HG03135 (cell line): ENCODE results near the gene C2orf15.
"Not testable (repeated sequence)": the region's sequence is repeated elsewhere in the genome, so short reads cannot be mapped to it uniquely, and the experiment has no call there.

Experiments
- ATAC-seq: cut with Tn5 transposase; IDR thresholded peaks from one replicate; pipeline ENCODE4 v1.9.1; 2021; ENCODE audit warnings: mild to moderate bottlenecking, moderate library complexity; ENCODE audit not compliant: unreplicated experiment

Gene C2orf15

DNA sequence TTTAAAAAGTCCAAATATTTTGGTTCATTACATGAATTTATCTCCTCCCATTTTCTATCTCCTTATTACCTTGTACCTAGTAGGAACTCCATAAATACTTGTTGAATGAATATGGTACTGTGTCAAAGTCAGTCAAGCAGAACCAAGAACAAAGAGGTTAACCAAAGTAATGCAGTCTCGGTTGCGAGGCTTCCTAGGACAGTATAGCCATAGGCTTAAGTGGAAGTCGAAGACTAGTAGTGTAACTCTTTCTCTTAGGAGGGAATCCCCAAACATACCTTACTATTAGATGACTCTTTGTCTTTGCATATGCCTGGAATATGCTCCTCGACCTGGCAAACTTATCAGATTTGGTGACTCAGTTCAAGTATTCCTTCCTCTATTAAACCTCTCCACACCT is 18.1 kb downstream of the C2orf15 start:
- ATAC-seq, result no peak

DNA sequence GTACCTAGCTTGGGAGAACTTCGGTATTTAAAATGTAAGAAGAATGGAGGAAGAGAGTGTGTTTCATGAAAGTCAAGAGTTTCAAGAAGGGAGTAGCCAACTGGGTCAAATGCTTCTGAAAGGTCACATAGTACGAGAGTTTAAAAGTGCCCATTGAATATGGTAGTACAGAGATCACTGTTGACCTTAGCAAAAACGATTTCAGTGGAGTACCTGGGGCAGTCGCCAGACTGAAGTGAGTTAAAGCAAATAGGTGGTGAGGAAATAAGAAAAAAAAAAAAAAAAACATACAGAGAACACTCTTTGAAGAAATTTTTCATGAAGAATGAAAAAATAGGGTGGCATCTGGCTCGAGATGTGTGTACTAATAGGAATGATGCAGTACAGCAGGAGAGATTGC is 24.7 kb downstream of the C2orf15 start:
- no peak for ATAC-seq

DNA sequence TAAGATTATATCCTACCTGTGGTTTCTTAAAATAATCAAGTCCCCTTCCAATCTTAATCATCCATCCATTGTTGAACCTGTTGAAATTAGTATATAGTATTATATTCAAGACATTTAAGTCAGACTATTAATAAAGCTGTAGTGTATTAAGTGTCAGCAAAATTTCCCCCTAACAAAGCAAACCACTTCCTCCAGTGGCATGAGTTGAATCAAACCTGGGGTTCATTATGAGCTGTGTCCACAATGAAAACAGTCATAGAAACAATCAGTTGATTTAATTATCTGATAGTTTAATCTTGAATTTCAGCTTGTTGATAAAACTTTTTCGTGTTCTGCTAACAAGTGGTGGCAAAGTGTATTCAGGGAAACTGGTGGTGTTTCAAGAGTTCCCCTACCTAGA is 28.0 kb downstream of the C2orf15 start:
- no peak for ATAC-seq

DNA sequence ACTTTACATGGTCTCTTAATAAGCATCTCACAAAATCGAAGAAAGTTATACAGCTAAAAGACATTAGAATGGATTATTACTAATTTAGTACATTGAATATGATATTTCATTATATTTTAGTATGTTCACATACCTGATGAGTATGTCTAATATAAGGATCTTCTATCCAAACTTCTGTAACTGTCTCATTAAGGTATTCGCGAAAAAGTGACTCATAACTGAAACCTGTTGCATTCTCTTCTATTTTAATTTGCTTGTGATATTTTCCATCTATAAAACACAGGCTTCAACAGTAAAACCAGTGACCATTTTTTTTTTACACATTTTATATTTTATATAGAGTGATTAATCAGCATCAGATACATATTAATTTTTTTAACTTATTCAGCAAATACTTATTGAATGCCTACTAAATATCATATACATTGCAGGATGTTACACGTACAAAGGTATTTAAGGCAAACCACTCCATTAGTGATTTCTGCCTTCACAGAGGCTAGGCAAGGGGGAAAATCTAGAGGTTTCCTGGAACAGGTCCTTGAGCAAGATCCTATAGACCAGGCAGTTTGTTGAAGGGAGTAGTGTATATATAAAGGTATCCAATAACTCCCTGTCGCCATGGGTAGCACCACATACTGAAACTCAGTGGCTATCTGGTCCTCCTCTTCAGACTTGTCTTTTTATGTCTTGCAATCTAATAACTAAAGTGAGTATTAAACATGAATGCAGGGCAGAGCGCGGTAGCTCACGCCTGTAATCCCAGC is 30.1 kb downstream of the C2orf15 start:
- ATAC-seq, result no peak

DNA sequence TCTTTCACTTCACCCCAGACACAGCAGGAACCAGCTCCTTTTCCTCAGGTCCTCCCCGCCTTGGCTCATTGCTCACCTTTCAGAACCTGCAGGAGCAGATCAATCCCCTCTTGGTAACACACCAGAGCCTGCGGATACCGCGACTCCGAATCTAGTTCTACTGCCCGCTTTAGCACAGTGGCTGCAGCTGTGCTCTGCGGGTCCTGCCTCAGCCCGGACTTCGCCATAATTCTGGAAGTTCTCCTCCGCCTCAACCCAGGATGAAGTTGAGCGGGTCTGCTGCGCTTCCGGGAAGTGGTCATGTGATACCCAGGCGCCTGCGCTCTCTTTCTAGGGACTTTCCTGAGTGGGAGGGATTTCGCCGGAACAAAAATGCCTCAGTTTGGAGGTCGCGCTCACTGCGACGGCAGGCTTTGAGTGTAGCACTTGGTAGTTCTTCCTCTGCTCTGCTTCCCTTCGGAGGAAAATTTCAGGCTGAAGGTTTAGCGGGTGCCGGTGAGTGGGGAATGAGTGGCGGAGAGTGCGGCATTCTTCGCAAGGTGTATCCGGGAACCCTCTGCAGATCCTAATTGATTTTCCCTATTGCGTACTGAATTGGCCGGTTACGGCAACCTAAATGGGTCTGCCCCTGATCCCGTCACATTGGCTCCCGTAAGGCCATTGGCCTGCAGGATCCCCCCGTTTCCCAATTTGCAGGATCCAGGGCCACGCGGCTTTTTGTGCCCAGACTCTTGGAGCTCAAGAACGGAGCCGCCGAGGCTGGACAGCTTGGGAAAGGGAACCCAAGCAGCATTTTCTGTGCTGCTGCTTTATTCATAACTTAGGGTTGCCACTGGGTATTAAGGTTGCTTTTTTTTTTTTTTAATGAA is 39.5 kb downstream of the C2orf15 start, which contains the start of the genes MITD1 and MRPL30:
Gene MITD1, minus strand, starts transcription at position 304 of the 869 bp plus-strand sequence. Its CDS starts 77 bp downstream, at position 227.
Gene MRPL30, plus strand, starts transcription at position 430 of the 869 bp plus-strand sequence. CDS start 5,020 bp downstream, outside the sequence.
- peak; percentile 89 for ATAC-seq

DNA sequence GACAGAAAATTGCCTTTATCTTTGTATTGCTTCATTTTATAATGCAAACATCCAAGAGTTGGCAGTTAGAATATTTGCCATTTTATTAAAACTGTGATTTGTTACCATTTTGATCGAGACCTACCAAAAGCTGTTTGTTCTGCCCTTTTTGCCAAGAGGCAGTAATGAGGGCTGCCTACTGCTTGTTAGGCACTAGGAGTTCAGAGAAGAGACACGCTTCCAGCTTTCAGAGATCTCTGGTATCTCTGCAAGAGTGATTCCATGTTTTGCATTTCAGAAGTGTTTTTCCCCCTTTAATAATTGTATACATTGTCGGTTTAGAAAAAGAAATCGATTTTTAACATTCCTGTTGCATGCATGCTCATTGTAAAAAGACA is 40.1 kb downstream of the C2orf15 start:
- no peak for ATAC-seq

DNA sequence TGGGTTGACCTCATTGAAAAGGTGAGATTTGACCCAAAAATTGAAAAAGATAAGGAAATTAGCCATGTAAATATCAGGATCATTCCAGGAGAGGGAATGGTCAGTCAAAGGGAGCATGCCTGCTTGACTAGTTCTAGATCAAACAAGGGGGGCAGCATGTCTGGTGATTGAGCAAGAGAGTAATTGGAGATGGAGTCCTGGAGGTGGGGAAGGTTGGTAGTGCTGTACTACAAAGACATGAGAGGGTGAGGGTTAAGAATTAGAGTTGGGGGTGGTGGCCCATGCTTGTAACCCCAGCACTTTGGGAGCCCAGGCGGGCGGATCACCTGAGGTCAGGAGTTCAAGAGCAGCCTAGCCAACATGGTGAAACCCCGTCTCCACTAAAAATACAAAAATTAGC is 41.5 kb downstream of the C2orf15 start:
- ATAC-seq, result no peak

DNA sequence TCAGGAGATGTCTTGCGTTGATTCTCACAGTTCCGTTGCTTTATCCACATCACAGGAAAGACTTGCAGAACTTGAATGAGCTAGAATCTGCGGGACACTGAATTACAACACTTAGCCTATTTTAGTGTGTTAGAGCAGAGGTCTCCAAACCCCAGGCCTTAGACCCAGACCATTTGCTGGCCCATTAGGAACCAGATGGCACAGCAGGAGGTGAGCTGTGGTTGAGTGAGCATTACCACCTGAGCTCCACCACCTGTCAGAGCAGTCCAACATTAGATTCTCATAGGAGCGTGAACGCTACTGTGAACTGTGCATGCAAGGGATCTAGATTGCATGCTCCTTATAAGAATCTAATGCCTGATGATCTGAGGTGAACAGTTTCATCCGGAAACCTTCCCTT is 43.3 kb downstream of the C2orf15 start:
- no peak for ATAC-seq

DNA sequence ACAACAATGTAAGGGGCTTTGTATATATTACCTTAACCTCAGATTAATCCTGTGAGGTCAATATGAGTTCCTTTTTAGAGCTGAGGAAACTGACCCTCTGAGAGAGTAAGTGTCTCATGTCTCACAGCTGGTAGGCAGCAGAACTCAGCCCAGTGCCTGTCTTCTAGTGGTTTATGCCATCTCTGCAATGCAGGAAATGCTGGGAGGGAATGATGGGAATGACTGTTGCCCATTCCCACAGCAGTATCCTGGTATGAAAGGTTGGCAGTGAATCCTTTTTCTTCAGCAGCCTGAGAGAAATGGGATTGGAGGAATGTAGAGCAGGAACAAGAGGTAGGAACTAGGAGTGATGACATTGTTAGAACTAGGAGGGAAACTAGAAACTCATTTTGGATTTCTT is 45.5 kb downstream of the C2orf15 start:
- no peak for ATAC-seq

DNA sequence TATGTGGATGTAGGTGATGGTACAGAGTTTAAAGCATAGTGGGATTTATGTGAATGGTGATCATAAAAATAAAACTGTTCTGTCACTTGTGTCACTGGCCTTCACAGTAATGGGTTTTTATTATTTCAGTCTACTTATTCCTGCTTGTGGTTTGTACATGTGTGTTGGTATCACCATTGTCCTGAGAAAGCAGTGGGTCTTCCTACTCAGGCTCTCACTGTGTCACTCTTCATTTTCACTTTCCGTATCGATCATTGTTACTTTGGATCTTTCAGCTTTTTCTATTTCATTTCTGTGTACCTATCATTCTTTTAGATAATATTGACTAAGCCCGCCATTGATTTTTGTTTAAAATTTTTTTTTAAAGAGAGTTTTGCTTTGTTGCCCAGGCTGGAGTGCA is 46.9 kb downstream of the C2orf15 start:
- ATAC-seq, result no peak

DNA sequence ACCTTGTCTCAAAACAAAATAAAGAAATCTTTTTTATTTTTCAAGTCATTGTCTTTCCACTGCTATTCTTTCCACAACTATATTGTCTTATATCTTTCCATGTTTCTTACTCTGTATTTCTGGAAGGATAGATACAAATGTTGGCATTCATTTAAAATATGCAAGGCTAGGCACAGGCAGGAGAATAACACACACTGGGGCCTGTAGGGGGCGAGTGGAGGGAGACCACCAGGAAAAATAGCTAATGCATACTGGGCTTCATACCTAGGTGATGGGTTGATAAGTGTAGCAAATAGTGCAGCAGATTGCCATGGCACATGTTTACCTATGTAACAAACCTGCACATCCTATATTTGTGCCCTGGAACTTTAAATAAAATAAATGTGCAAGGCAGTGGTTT is 49.0 kb downstream of the C2orf15 start:
- ATAC-seq, result no peak

DNA sequence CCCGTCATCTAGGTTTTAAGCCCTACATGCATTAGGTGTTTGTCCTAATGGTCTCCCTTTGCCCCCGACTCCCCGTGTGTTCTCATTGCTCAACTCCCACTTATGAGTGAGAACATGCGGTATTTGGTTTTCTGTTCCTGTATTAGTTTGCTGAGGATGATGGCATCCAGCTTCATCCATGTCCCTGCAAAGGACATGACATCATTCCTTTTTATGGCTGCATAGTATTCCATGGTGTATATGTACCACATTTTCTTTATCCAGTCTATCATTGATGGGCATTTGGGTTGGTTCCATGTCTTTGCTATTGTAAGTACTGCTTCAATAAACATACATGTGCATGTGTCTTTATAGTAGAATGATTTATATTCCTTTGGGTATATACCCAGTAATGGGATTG is 50.9 kb downstream of the C2orf15 start:
- ATAC-seq, result not testable (repeated sequence)

DNA sequence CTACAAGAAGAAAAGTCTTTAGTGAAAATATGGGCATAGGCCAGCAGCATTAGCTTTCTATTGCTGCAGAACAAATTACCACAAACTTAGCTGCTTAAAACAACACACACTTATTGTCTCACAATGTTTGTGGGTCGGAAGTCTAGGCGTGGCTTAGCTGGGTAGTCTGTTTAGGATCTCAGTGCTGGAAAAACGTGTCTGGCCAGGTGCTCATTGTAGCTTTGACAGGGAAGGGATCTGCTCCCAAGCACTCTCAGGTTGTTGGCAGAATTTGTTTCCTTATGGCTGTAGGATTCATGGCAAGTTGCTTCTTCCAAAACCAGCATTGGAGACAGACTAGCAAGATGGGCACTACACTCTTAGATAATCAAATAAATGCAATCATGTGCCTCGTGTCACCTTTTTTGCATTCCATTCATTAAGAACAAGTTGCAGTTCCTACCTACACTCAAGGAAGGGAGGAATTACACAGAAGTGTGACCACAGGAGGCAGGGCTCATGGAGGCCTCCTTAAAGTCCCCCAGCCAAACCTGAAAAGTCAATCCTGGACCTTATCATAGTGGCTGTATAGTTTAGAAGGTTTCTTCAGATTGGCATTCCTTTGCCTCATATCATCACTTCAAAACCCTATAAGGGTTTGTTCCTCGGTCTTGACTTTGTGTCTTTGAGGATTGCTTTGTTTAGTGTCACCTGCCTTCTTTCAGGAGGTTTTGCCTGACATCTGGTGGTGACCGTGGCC is 56.8 kb downstream of the C2orf15 start:
- no peak for ATAC-seq

DNA sequence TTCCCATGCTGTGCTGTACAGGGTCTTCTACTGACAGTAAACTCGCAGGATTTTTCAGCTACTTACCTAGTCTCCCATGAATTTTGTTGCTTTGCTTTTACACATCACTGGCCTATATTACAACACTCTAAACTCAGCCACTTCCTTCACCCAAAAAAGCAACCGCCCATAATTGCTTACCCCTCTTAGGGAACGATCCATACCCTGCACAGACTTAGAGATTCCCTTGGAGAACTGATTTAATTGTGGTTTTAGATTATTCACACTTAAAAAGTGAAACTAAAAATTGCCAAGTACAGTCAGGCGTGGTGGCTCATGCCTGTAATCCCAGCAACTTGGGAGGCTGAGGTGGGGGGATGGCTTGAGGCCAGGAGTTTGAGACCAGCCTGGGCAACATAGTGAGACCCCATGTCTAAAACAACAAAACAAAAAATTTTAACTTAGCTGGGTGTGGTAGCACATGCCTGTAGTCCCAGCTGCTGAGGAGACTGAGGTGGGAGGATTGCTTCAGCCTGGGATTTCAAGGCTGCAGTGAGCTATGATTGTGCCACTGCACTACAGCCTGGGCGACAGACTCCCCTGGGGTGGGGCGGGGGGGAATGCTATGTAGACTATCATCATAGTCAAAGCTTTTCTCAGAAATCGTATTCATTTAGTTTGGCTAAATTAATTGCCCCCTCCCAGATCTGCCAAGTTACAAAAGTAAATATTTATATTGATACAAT is 58.7 kb downstream of the C2orf15 start:
- ATAC-seq, result no peak
